ENCODE measurements around the gene ALDH1A1. TPM values are rescaled to one million over a fixed set of nuclear protein-coding genes. Genes with fewer than 3 reads are reported as not detected.

The ALDH1A1 gene
- total and polyA plus RNA-seq, 2 donors (not counting 3 experiments of a cell fraction or from before 2014, with no cell fraction given), result 91.1 to 287 TPM

DNA sequence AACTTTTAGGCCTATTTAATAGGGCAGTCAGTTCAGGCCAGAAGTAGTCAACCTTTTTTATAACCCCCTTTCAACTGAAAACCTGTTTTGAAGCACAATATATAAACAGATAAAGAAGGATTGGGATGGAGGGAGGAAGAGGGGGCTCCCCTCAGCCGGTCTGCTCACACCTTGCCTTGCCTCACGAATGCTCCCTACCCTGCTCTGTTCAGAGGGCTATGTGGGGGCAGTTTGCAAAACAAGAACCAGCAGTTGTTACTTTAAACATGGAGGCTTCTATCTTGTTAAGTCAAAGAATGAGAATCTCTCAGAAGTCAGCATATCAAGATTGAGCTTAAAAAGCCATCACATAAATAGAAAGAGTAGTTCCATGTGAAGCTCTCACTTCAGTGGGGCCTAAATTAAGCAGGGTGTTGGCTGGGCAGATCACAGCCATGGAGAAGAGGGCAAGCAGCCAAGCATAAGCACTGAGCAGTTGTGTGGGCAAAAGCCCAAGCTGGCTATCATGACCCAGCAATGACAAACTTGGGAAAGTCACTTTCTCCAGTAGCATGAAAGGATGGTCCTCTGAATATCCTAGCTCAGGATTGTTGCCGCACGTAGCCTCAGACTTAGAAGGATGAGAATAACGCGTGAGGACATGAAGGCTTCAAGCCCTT, 70.6 kb downstream of the ALDH1A1 start:
- Histone ChIP-seq H3K9ac (replicated peaks; ENCODE audit: extremely low read depth, insufficient read depth, low read length) (no peak overlapping the region), H3K36me3 (ENCODE audit: control insufficient read depth in 2 of 2, extremely low read depth in 1 of 2, insufficient read depth in 2 of 2, low read length in 2 of 2) (no peaks in the 10 kb centered on the region), H3K4me3 (replicated peaks in 1 of 3; ENCODE audit: insufficient read depth in 1 of 3, low read depth in 1 of 3, low read length in 3 of 3) (no peak overlapping the region), H3K79me2 (ENCODE audit: control insufficient read depth, insufficient read depth, low read length) (no peaks in the 10 kb centered on the region), H3K27ac (ENCODE audit: insufficient read depth, low read depth, low read length) (no peak overlapping the region), H2AFZ (ENCODE audit: low read depth, low read length) (no peak overlapping the region), H3K9me1 (replicated peaks; ENCODE audit: control insufficient read depth, extremely low read depth, insufficient read depth, low read length) (no peaks in the 10 kb centered on the region), H4K20me1 (replicated peaks; ENCODE audit: control insufficient read depth, extremely low read depth, insufficient read depth, low read length) (no peaks in the 10 kb centered on the region), H3K4me2 (ENCODE audit: insufficient read depth, low read length) (no peak overlapping the region), H3K27me3 (ENCODE audit: control insufficient read depth in 2 of 2, insufficient read depth in 2 of 2, low read length in 2 of 2) (no peaks in the 10 kb centered on the region), H3K4me1 (ENCODE audit: control insufficient read depth, extremely low read depth, insufficient read depth, low read length) (no peaks in the 10 kb centered on the region), H3K9me3 (replicated peaks; ENCODE audit: control insufficient read depth, insufficient read depth, low read length) (no peaks in the 10 kb centered on the region)
- no peak for TF ChIP-seq MAX (IDR thresholded peaks at IDR 0.05; ENCODE audit: insufficient read depth, insufficient read length)
- TF ChIP-seq GATA2 (IDR thresholded peaks at IDR 0.05; ENCODE audit: insufficient read depth, insufficient read length, low read depth, low read length), result no peak
- TF ChIP-seq, protein P1, sequence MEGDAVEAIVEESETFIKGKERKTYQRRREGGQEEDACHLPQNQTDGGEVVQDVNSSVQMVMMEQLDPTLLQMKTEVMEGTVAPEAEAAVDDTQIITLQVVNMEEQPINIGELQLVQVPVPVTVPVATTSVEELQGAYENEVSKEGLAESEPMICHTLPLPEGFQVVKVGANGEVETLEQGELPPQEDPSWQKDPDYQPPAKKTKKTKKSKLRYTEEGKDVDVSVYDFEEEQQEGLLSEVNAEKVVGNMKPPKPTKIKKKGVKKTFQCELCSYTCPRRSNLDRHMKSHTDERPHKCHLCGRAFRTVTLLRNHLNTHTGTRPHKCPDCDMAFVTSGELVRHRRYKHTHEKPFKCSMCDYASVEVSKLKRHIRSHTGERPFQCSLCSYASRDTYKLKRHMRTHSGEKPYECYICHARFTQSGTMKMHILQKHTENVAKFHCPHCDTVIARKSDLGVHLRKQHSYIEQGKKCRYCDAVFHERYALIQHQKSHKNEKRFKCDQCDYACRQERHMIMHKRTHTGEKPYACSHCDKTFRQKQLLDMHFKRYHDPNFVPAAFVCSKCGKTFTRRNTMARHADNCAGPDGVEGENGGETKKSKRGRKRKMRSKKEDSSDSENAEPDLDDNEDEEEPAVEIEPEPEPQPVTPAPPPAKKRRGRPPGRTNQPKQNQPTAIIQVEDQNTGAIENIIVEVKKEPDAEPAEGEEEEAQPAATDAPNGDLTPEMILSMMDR (IDR thresholded peaks at IDR 0.05; ENCODE audit: extremely low read depth in 1 of 2, insufficient read depth in 1 of 2, low read depth in 1 of 2, low read length in 2 of 2), result no peak
- no peak for TF ChIP-seq JUN (IDR thresholded peaks at IDR 0.05; ENCODE audit: borderline replicate concordance, insufficient read depth, insufficient read length, low read depth)
- TF ChIP-seq POLR2AphosphoS5 (IDR thresholded peaks at IDR 0.05; ENCODE audit: insufficient read depth, low read depth, low read length), result no peak
- TF ChIP-seq POLR2A (IDR thresholded peaks at IDR 0.05; ENCODE audit: low read depth, low read length), result no peak
- TF ChIP-seq MYC (IDR thresholded peaks at IDR 0.05; ENCODE audit: low read depth, low read length), result no peak
- no peak for TF ChIP-seq EZH2 (IDR thresholded peaks at IDR 0.05; ENCODE audit: borderline replicate concordance, low read depth, low read length, severe bottlenecking)
- no peak for TF ChIP-seq FOS (IDR thresholded peaks at IDR 0.05; ENCODE audit: borderline replicate concordance, insufficient read depth, low read length)
- DNase-seq (ENCODE audit: low read depth, low spot score), result no peak
- no peak for FAIRE-seq
- ChIA-PET CTCF (interaction anchor here (1.2 to 2.4 kb wide), 3 partner anchors 10 to 140 kb away, joined by 6 to 11 read pairs (median 10); no protein-coding TSS in a partner anchor), POLR2A (no interaction called here)
- BruUV-seq (replicated peaks), result no TSS peak
- dilution Hi-C loops (cut with MboI; ENCODE audit: extremely low pct_ligation_motif_present, low sequenced_read_pairs), result no loop called here
- intact Hi-C loops (cut with micrococcal nuclease), result no loop called here
